H1 (cell line): ENCODE results near the gene DBET. TPM values are rescaled to one million over a fixed set of nuclear protein-coding genes. Genes with fewer than 3 reads are reported as not detected.

Source experiments
- CTCF ChIA-PET: fragments of 300-600 bp; sonication (Branson Sonifier 250); formaldehyde crosslinking; loops from one replicate; lab custom pipeline; 2021; ENCODE audit not compliant: partially characterized antibody; lab: Charles Lee
- POLR2A ChIA-PET: fragments of 300-600 bp; sonication (Branson Sonifier 250); formaldehyde crosslinking; loops from one replicate; lab custom pipeline; 2021; ENCODE audit warnings: inconsistent platforms; ENCODE audit not compliant: partially characterized antibody; lab: Charles Lee
- DNase-seq, 2 experiments: peaks; one replicate each; pipeline versions ENCODE4 v3.0.0 to v3.0.0-alpha.2; 2010 to 2022; ENCODE audit warnings: low spot score in 2 of 2, low read depth in 1 of 2, mixed read lengths in 1 of 2
- FAIRE-seq: peaks from 2 replicates; lab custom pipeline; 2011; peaks lifted over from hg19 to GRCh38; lab: Jason Lieb, UNC
- H2AFZ ChIP-seq: 2 replicates; pipeline ENCODE4 v1.8.1; 2012; ENCODE audit warnings: low read length, inconsistent platforms
- H2AK5ac ChIP-seq: 2 replicates; pipeline ENCODE4 v1.6.1; 2013; ENCODE audit warnings: low read depth, low read length
- H2BK120ac ChIP-seq: replicated peaks from 2 replicates; pipeline ENCODE3; 2013; ENCODE audit warnings: low read depth, low read length, inconsistent platforms
- H2BK12ac ChIP-seq: 2 replicates; pipeline ENCODE4 v1.6.1; 2013; ENCODE audit warnings: low read depth, low read length
- H2BK15ac ChIP-seq: 2 replicates; pipeline ENCODE4 v1.6.1; 2013; ENCODE audit warnings: low read length
- H2BK20ac ChIP-seq: 2 replicates; pipeline ENCODE4 v1.6.1; 2013; ENCODE audit warnings: low read length
- H2BK5ac ChIP-seq: 2 replicates; pipeline ENCODE4 v1.6.1; 2013; ENCODE audit warnings: low read depth, low read length
- H3K14ac ChIP-seq: 2 replicates; pipeline ENCODE4 v1.6.1; 2013; ENCODE audit warnings: inconsistent platforms; ENCODE audit not compliant: insufficient read length
- H3K18ac ChIP-seq: 2 replicates; pipeline ENCODE4 v1.6.1; 2013; ENCODE audit warnings: low read length; ENCODE audit errors: extremely low read depth
- H3K23ac ChIP-seq: 2 replicates; pipeline ENCODE4 v1.6.1; 2013; ENCODE audit warnings: inconsistent platforms; ENCODE audit not compliant: insufficient read length
- H3K23me2 ChIP-seq: 2 replicates; pipeline ENCODE4 v1.6.1; 2013; ENCODE audit warnings: low read depth, low read length
- H3K27ac ChIP-seq: 2 replicates; pipeline ENCODE4 v1.6.1; 2011; ENCODE audit warnings: low read depth, low read length, inconsistent platforms
- H3K27me3 ChIP-seq, 4 experiments: replicated peaks in 1 of 4; 1 replicate in 1 of 4; 2 replicates in 3 of 4; pipeline versions ENCODE4 v1.6.1 to v1.8.1; 2011 to 2013; ENCODE audit warnings: low read length in 3 of 4, mild to moderate bottlenecking in 3 of 4, inconsistent platforms in 2 of 4, mixed read lengths in 2 of 4, moderate library complexity in 1 of 4; ENCODE audit not compliant: control insufficient read depth in 3 of 4, insufficient read depth in 3 of 4; ENCODE audit errors: extremely low read depth in 1 of 4
- H3K36me3 ChIP-seq, 4 experiments: 2 replicates each; pipeline versions ENCODE4 v1.6.1 to v1.8.1; 2011 to 2013; ENCODE audit warnings: mild to moderate bottlenecking in 4 of 4, low read length in 3 of 4, moderate library complexity in 2 of 4, control low read depth in 1 of 4, inconsistent platforms in 1 of 4; ENCODE audit not compliant: insufficient read depth in 4 of 4, control insufficient read depth in 2 of 4
- H3K4ac ChIP-seq: replicated peaks from 2 replicates; pipeline ENCODE3; 2013; ENCODE audit warnings: low read length, low read depth, mixed read lengths, inconsistent platforms; ENCODE audit not compliant: insufficient read length
- H3K4me1 ChIP-seq, 4 experiments: replicated peaks in 1 of 4; 1 replicate in 1 of 4; 2 replicates in 3 of 4; pipeline versions ENCODE4 v1.6.1 to v1.8.1; 2011 to 2013; ENCODE audit warnings: low read length in 3 of 4, inconsistent platforms in 2 of 4, mixed read lengths in 1 of 4; ENCODE audit not compliant: insufficient read depth in 4 of 4, control insufficient read depth in 3 of 4
- H3K4me2 ChIP-seq, 2 experiments: 2 replicates each; pipeline versions ENCODE4 v1.6.1 to v1.8.1; 2011 to 2013; ENCODE audit warnings: low read depth in 2 of 2, low read length in 2 of 2, control low read depth in 1 of 2, inconsistent platforms in 1 of 2, mild to moderate bottlenecking in 1 of 2; ENCODE audit not compliant: insufficient read depth in 1 of 2
- H3K4me3 ChIP-seq, 4 experiments: fragments of 200-600, 300-600 bp in 1 of 4; sonication (generic), shearing (Covaris generic), sonication (Bioruptor Twin) in 1 of 4; 2 replicates each; pipeline versions ENCODE4 v1.5.1 to v1.8.1; 2011 to 2016; ENCODE audit warnings: low read length in 4 of 4, low read depth in 3 of 4, control low read depth in 2 of 4, inconsistent platforms in 2 of 4, mild to moderate bottlenecking in 2 of 4, mixed read lengths in 1 of 4, moderate library complexity in 1 of 4; ENCODE audit not compliant: insufficient read depth in 2 of 4; ENCODE audit errors: extremely low read depth in 1 of 4
- H3K56ac ChIP-seq: replicated peaks from 2 replicates; pipeline ENCODE3; 2013; ENCODE audit warnings: low read depth, mild to moderate bottlenecking, mixed read lengths, low read length, inconsistent platforms; ENCODE audit not compliant: insufficient read length
- H3K79me1 ChIP-seq: 2 replicates; pipeline ENCODE4 v1.6.1; 2013; ENCODE audit warnings: low read depth, low read length, control low read depth
- H3K79me2 ChIP-seq, 2 experiments: 2 replicates each; pipeline versions ENCODE4 v1.6.1 to v1.8.1; 2012 to 2013; ENCODE audit warnings: low read length in 2 of 2, mild to moderate bottlenecking in 2 of 2, inconsistent platforms in 1 of 2; ENCODE audit not compliant: insufficient read depth in 2 of 2, control insufficient read depth in 1 of 2
- H3K9ac ChIP-seq, 4 experiments: replicated peaks in 1 of 4; 1 replicate in 1 of 4; 2 replicates in 3 of 4; pipeline versions ENCODE4 v1.6.1 to v1.8.1; 2011 to 2013; ENCODE audit warnings: low read depth in 3 of 4, low read length in 3 of 4, control low read depth in 2 of 4, mild to moderate bottlenecking in 2 of 4, moderate library complexity in 2 of 4, inconsistent platforms in 1 of 4; ENCODE audit errors: extremely low read depth in 1 of 4
- H3K9me3 ChIP-seq, 2 experiments: 2 replicates each; pipeline versions ENCODE4 v1.6.1 to v1.8.1; 2012 to 2013; ENCODE audit warnings: mild to moderate bottlenecking in 2 of 2, moderate library complexity in 2 of 2, control low read depth in 1 of 2, inconsistent platforms in 1 of 2, low read depth in 1 of 2, low read length in 1 of 2, mixed read lengths in 1 of 2; ENCODE audit not compliant: insufficient read depth in 2 of 2
- H4K20me1 ChIP-seq, 2 experiments: replicated peaks in 1 of 2; 2 replicates each; pipeline versions ENCODE3 to v1.8.1; 2011 to 2013; ENCODE audit warnings: inconsistent platforms in 2 of 2, low read length in 2 of 2, mild to moderate bottlenecking in 1 of 2; ENCODE audit not compliant: insufficient read depth in 2 of 2, control insufficient read depth in 1 of 2
- H4K5ac ChIP-seq: 2 replicates; pipeline ENCODE4 v1.6.1; 2013; ENCODE audit warnings: low read length, low read depth, mixed read lengths, inconsistent platforms; ENCODE audit not compliant: insufficient read length
- H4K8ac ChIP-seq: 2 replicates; pipeline ENCODE4 v1.8.0; 2013; ENCODE audit warnings: mild to moderate bottlenecking, moderate library complexity, low read length, inconsistent platforms; ENCODE audit not compliant: insufficient read depth; ENCODE audit errors: extremely low read depth
- H4K91ac ChIP-seq: replicated peaks from 2 replicates; pipeline ENCODE3; 2013; ENCODE audit warnings: low read length, mixed read lengths, inconsistent platforms; ENCODE audit not compliant: insufficient read length
- ASH2L ChIP-seq: fragments of 200-600, 300-600 bp; sonication (generic); IDR thresholded peaks from one replicate; pipeline ENCODE4 v1.7.1; 2017; ENCODE audit warnings: low read length
- CHD1 ChIP-seq: IDR thresholded peaks from 2 replicates; pipeline ENCODE4 v1.6.1; 2012; ENCODE audit warnings: low read depth, low read length, improper control_type of control experiment
- CHD2 ChIP-seq: IDR thresholded peaks from 2 replicates; pipeline ENCODE4 v1.6.1; 2012; ENCODE audit warnings: low read length, improper control_type of control experiment
- GTF2F1 ChIP-seq: IDR thresholded peaks from 2 replicates; pipeline ENCODE4 v1.6.1; 2012; ENCODE audit warnings: low read depth, low read length, improper control_type of control experiment, borderline replicate concordance
- POLR2AphosphoS5 ChIP-seq: IDR thresholded peaks from 2 replicates; pipeline ENCODE4 v1.6.1; 2011; ENCODE audit warnings: low read depth, low read length
- RAD21 ChIP-seq, 2 experiments: IDR thresholded peaks in 1 of 2; conservative IDR thresholded peaks in 1 of 2; 2 replicates each; pipeline ENCODE4 v1.6.1; 2011; ENCODE audit warnings: low read depth in 2 of 2, low read length in 2 of 2, improper control_type of control experiment in 1 of 2, inconsistent platforms in 1 of 2, mild to moderate bottlenecking in 1 of 2, moderate library complexity in 1 of 2
- RFX5 ChIP-seq: IDR thresholded peaks from 2 replicates; pipeline ENCODE4 v1.6.1; 2011; ENCODE audit warnings: low read depth, low read length, improper control_type of control experiment, borderline replicate concordance
- RNF2 ChIP-seq: fragments of 200-900, 300-1000 bp; sonication (generic); IDR thresholded peaks from 2 replicates; pipeline ENCODE4 v1.7.1; 2016; ENCODE audit warnings: borderline replicate concordance, low read depth, mild to moderate bottlenecking, antibody characterized with exemption, low read length; ENCODE audit not compliant: poor library complexity, severe bottlenecking; ENCODE audit errors: missing control alignments
- SP2 ChIP-seq: IDR thresholded peaks from 2 replicates; pipeline ENCODE4 v1.6.1; 2012; ENCODE audit warnings: mild to moderate bottlenecking, low read length, inconsistent platforms
- WGBS, 2 experiments: shearing (Covaris generic) in 1 of 2; methylation state at CpG; one replicate each; pipeline versions ENCODE4 v1.1.6 to v1.1.7; 2013 to 2015; ENCODE audit warnings: low lambda C conversion rate in 2 of 2, mixed read lengths in 2 of 2, inconsistent platforms in 1 of 2, low coverage in 1 of 2, missing lambda C conversion rate in 1 of 2; ENCODE audit not compliant: insufficient replicate concordance in 2 of 2, insufficient coverage in 1 of 2, insufficient read length in 1 of 2; ENCODE audit errors: extremely low coverage in 1 of 2, missing lambda C conversion rate in 1 of 2; 5-methylcytosine and 5-hydroxymethylcytosine counted together
- polyA plus RNA-seq, 7 experiments: library from polyadenylated mRNA; depleted of rRNA in 3 of 7; stranded (reverse) in 5 of 7; unstranded in 2 of 7; fragments of >200 nt in 5 of 7; fragments of 200-250 nt in 2 of 7; gene quantifications; 1 replicate in 5 of 7; 2 replicates in 1 of 7; 4 replicates in 1 of 7; pipeline versions ENCODE4 v1.2.1 to v1.2.3, GENCODE V29; 2011 to 2013; ENCODE audit warnings: missing spikeins in 2 of 7, mixed read lengths in 2 of 7
- total RNA-seq: library from RNA; stranded (reverse); fragmentation: NEBNext Ultra II Directional; extraction: Animal tissue kit (Norgen Biotek cat#: 25700); gene quantifications from 2 replicates; pipeline ENCODE4 v1.2.1, GENCODE V29; 2021

DBET gene
- total and polyA plus RNA-seq, 2 of the 8 experiments (the other 6 are each of a cell fraction or from before 2014, with no cell fraction given), result not detected

DNA sequence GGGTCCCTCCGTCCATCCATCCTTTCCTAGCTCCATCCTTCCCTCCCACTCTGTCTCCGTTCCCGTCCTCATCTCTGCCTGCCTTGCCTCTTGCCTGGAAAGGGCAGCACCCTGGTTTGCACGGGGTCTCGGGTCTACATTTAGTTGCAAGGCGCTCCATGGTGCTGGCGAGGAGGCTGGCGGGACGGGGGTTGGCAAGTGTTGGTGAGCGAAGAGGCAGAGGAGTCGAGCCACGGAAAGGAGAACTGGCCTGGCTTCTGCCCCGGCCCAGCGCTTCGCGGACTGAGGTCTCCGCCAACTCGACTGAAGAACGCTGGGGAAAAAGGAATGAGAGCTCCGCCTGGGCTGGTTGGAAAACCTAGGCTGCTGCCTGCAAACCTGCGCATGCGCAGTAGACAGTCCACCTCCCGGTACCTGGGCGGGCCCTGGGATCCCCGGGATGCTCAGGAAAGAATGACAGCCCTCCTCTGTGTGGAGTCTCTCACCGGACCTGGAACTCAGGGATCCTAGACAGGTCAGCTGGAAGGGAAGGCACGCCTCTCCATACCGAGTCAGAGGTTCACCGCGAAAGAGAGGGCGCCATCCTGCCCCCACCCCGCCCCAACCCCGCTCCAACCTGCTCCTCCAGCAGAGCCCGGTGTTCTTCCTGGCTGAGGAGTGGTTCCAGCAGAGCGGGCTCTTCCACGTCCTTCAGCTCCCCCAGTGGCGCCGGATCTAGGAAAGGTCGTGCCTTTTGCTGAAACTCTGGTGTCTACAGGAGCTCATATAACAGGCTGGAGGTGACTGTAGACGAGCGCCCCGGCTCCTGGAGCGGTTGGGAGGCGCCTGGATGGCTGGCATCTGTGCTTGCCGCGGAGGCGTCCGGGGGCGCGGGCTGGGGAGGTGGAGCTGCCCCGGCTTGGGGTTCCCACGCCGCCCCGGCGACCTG is 43.2 kb upstream of the DBET start:
- Histone ChIP-seq H3K56ac (no peak overlapping the region), H2BK120ac (no peak overlapping the region), H3K14ac (no peak overlapping the region), H4K91ac (no peak overlapping the region), H3K4ac (no peak overlapping the region), H3K27ac (no peak overlapping the region), H3K36me3 (peaks cover 0 to 4% (median 0%) of the 10 kb centered on the region in 4 experiments; a peak in 1 of 8 replicates), H2AFZ (no peak overlapping the region), H2BK5ac (no peak overlapping the region), H4K20me1 (peaks cover 3 to 5% of the 10 kb centered on the region in 2 experiments), H2BK20ac (no peak overlapping the region), H3K4me3 (peak overlapping the region; percentile 36 to 64 (median 44); a peak in 7 of 8 replicates), H2BK15ac (no peak overlapping the region), H3K9me3 (peaks cover 0 to 3% of the 10 kb centered on the region in 2 experiments; a peak in 1 of 4 replicates), H3K9ac (no peak overlapping the region), H3K27me3 (peaks cover 60 to 68% (median 62%) of the 10 kb centered on the region in 4 experiments; a peak in 6 of 7 replicates), H4K5ac (no peak overlapping the region), H3K4me2 (peak overlapping the region; percentile 81 to 91), H2BK12ac (no peak overlapping the region), H2AK5ac (no peak overlapping the region), H3K23ac (no peak overlapping the region), H3K18ac (no peak overlapping the region; the same call in 1 of the 2 replicates), H3K79me2 (no peaks in the 10 kb centered on the region), H3K23me2 (0 out of 2 replicates have a peak, but pooled peaks cover 3% of the 10 kb centered on the region), H4K8ac (no peak overlapping the region), H3K4me1 (peaks cover 5 to 31% (median 15%) of the 10 kb centered on the region in 4 experiments), H3K79me1 (no peaks in the 10 kb centered on the region)
- DNase-seq (peak in 1 of 2 experiments; percentile 92), FAIRE-seq (no peak)
- WGBS, 2 experiments, result 10% methylated on average over 19 of the region's 55 CpGs; no CpG with 5 or more reads in 1 of the 2 experiments
- ChIA-PET POLR2A (no interaction called here), CTCF (interaction anchor here (0.6 to 1.0 kb wide), 3 partner anchors 10 to 109 kb away, joined by 3 read pairs; no protein-coding TSS in a partner anchor)
- TF ChIP-seq RAD21 (IDR thresholded peaks at IDR 0.05 in 1 of 2, conservative IDR thresholded peaks at IDR 0.05 in 1 of 2; ENCODE audit: low read depth in 2 of 2, low read length in 2 of 2) (no peak), RNF2 (peak; percentile 49), GTF2F1 (no peak), RFX5 (no peak), SP2 (no peak), CHD1 (no peak), CHD2 (no peak), POLR2AphosphoS5 (no peak), ASH2L (peak; percentile 73)
